Measurements from ENCODE around the gene GBE1. TPM values are rescaled to one million over a fixed set of nuclear protein-coding genes. Genes with fewer than 3 reads are reported as not detected.
A peak's percentile ranks its signal among the peaks of the same experiment; 100 is the strongest.

The GBE1 gene
- polyA plus RNA-seq, 12 donors: 9.2 to 12.9 (median 10.4) TPM; not detected in 1

DNA sequence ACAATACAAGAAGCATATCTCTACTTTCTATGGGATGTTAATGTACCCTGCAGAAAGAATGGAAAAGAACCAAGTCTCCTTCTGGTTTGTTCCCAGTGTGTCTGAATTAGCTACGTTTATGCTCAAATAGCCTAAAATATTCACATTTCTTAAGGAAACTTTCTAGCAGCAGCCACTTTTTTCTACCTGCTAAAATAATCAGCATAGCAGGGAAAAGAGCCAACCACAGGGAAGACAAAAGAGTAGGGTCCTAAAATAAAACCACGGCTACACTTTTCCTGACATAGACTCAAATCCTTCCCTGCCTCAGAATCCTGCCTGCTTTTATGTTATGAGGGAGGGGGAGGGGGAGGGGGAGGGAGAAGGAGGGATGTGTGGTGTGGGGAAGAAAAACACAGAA is 136.7 kb downstream of the GBE1 start:
- peak; percentile 51 for DNase-seq

DNA sequence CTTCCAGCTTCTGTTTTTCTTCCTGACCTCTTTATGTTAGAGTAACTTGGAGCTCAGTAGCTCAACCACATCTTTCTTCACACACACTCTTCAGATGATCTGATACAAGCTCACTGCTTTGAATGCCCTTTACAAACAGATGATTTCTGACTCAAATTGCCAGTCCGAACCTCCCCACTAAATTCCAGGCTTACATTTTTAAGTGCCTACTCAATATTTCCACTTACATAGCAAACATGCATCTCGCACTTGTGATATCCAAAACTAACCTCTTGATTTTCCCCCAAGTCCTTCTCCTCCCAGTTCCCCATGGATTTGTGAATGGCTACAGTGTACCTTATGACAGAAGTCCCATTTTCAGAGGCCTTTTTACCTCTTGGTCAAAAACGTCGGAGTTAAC is 139.1 kb downstream of the GBE1 start:
- no peak for DNase-seq

GRCh38 chr3:81621277-81621676 is 140.2 kb downstream of the GBE1 start:
- no peak for DNase-seq

DNA sequence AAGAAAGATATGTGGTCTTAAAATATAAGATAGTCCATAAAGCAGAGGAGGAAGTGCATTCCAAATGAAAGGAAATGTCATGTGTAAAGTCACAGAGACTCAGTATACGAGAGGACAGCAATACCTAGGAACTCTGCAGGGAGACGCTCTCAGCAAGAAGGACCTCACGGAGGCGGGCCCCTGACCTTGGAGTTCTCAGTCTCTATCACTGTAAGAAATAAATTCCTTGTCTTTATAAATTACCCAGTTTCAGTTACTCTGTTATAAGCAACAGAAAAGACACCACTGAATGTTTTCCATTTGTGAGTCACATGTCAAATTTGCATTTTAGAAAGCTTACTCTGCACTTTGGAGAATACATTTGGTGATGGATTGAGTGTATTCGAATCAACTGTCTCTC is 140.6 kb downstream of the GBE1 start:
- DNase-seq: no peak

- no peak for DNase-seq
Observed at GRCh38 chr3:81612768-81613167, 148.7 kb downstream of the GBE1 start.

DNA sequence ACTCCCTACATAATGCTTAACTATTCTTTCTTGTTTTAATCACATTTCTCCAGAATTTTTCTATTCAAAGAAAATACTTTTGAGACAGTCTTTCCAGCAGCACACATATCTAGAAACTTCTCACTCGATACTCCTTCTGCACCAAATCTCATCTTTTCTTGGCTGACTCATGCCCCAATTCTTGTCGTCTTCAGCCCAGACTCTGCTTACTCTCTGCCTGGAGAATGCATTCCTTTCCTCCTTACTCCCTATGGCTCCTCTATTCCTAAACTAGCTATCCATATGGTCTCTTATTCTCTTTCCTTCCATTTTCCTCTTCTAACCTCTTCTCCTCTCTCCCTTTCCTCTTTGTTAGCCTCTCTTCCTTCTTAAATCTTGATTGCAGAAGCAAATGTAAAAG is 158.7 kb downstream of the GBE1 start:
- DNase-seq: no peak

GRCh38 chr3:81601707-81602305 is 159.6 kb downstream of the GBE1 start:
- DNase-seq: no peak

- no peak for DNase-seq
Observed at GRCh38 chr3:81592101-81592500, 169.3 kb downstream of the GBE1 start.

GRCh38 chr3:81585937-81586336 is 175.5 kb downstream of the GBE1 start:
- no peak for DNase-seq

GRCh38 chr3:81585056-81585455 is 176.4 kb downstream of the GBE1 start:
- DNase-seq: no peak

- peak; percentile 10 for DNase-seq
Observed at GRCh38 chr3:81581966-81582599, 179.4 kb downstream of the GBE1 start.

- DNase-seq: peak; percentile 59
Observed at GRCh38 chr3:81580355-81580754, 181.1 kb downstream of the GBE1 start.

GRCh38 chr3:81579744-81580143 is 181.7 kb downstream of the GBE1 start:
- DNase-seq: no peak

DNA sequence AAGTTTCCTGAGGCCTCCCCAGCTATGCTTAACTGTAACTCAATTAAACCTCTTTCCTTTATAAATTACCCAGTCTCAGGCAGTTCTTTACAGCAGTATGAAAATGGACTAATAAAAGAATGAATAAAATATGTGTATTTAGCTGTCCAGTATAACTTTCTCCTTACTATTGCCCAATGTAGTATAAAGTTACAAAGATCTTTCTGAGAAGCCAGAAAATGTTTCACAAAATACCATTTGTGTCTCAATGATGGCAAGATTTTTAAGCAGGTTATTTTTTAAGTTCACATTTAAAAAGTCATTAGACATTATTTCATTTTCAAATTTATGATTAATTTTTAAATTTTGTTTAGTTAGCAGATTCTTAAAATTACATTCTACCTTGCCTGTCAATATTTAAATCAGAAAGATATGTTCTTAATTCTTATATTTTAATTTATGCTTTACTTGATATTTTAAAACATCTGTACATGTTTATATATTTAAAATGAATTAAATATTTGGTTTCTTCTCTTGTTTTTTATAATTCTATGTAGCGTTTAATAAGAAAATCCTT is 189.2 kb downstream of the GBE1 start:
- no peak for DNase-seq

GRCh38 chr3:81568378-81568777 is 193.1 kb downstream of the GBE1 start:
- no peak for DNase-seq

DNA sequence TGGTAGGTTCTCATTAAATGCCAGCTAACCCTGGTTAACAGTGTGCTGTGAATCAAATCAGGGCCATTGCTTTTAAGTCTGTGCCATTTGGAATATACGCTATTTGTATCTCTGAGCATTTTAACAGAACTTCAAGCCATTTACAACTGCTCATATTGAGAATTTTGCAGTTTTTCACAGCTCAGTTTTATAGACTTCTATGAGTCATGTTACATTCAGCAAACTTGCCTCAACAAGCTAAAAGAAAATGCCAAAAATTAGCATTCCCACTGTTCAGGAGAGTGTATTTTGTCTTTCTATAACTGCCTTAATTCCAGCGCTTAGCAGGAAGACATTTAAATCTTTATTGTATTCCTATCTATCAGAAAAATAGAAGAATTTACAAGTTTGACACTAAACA is 196.4 kb downstream of the GBE1 start:
- no peak for DNase-seq

DNA sequence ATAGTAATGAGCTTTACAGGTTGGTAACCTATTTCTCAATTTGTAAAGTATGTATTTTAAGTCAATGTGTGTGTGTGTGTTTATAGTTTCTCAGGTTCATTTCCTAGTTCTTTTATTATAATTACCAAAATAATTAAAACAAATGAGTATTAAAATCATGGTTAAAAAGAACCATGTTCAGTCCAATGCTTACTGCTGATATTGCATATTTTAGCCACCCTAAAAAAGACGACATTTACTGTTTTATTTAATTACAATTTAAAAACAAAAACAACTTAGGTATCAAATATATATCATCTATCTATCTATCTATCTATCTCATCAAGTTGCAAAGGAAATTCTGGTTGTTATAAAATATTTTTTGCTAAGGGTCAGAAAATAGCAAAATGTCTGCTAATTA is 203.3 kb downstream of the GBE1 start:
- DNase-seq: no peak

DNA sequence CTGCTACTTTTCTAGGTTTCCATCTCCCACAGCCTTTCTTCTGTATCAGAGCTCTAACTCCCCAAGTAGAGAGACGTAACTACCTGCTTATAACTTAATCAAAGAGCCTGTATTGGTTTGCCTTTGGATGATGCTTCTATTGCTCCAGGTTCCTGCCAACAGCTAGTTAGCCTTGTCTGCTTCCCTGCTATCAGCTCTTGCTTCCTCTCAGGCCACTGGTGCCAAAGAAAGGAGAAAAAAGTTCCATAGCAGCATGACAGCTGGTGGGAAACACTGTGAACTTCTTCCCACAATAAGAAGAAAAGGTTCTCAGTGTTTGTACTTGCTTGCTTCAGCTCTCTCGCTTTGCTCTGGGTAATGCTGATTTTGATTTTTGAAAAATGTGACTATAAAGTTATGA is 206.6 kb downstream of the GBE1 start:
- peak; percentile 10 for DNase-seq

GRCh38 chr3:81554388-81554787 is 207.1 kb downstream of the GBE1 start:
- no peak for DNase-seq

DNA sequence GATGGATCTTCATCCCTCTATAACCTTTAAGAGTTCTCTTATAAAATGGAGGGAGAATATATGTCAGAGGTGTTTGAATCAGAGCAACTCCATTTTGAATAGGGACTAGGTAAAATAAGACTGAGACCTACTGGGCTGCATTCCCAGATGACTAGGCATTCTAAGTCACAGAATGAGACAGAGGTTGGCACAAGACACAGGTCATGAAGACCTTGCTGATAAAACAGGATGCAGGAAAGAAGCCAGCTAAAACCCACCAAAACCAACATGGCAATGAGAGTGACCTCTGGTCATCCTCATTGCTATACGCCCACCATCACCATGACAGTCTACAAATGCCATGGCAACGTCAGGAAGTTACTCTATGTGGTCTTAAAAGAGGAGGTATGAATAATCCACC is 211.0 kb downstream of the GBE1 start:
- DNase-seq: no peak

DNA sequence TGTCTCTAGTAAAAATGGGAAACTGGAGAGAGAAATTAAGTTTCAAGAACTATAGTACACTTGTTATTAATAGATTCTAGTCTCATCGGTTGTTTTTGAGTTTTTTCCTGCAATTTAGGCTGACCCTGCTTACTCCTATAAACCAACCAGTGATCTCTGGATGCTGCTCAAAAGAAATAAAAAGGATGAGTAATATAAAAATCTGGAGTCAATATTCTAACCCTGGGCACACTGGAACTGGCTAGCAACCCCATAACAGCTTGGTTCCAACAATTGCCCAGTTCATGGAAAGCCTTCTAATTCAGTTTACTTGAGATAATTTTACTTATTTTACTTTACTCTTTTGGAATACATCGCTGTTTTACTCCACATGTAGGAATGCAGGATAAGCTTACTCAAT is 211.6 kb downstream of the GBE1 start:
- no peak for DNase-seq

- DNase-seq: no peak
Observed at GRCh38 chr3:81549388-81549787, 212.1 kb downstream of the GBE1 start.

DNA sequence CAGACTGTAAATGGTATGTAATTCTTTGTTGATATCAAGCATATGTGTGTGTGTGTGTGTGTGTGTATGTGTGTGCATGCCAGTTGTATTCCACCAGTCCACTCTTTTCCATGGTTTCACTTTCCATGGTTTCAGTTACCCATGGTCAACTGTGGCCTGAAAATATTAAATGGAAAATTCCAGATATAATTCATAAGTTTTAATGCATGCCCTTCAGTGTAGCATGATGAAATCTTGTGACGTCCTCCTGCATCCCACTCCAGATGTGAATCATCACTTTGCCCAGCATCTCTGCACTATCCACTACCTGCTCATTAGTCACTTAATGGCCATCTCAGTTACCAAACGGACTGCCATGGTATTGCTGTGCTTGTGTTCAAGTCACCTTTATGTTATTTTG is 215.9 kb downstream of the GBE1 start:
- DNase-seq: no peak

- no peak for DNase-seq
Observed at GRCh38 chr3:81544385-81544784, 217.1 kb downstream of the GBE1 start.
